ENCODE data around the gene FAM83D. TPM values are rescaled to one million over a fixed set of nuclear protein-coding genes. Genes with fewer than 3 reads are reported as not detected.

FAM83D gene, protein sequence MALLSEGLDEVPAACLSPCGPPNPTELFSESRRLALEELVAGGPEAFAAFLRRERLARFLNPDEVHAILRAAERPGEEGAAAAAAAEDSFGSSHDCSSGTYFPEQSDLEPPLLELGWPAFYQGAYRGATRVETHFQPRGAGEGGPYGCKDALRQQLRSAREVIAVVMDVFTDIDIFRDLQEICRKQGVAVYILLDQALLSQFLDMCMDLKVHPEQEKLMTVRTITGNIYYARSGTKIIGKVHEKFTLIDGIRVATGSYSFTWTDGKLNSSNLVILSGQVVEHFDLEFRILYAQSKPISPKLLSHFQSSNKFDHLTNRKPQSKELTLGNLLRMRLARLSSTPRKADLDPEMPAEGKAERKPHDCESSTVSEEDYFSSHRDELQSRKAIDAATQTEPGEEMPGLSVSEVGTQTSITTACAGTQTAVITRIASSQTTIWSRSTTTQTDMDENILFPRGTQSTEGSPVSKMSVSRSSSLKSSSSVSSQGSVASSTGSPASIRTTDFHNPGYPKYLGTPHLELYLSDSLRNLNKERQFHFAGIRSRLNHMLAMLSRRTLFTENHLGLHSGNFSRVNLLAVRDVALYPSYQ
- 3.7 and 76.1 TPM in 2 replicates for total RNA-seq

DNA sequence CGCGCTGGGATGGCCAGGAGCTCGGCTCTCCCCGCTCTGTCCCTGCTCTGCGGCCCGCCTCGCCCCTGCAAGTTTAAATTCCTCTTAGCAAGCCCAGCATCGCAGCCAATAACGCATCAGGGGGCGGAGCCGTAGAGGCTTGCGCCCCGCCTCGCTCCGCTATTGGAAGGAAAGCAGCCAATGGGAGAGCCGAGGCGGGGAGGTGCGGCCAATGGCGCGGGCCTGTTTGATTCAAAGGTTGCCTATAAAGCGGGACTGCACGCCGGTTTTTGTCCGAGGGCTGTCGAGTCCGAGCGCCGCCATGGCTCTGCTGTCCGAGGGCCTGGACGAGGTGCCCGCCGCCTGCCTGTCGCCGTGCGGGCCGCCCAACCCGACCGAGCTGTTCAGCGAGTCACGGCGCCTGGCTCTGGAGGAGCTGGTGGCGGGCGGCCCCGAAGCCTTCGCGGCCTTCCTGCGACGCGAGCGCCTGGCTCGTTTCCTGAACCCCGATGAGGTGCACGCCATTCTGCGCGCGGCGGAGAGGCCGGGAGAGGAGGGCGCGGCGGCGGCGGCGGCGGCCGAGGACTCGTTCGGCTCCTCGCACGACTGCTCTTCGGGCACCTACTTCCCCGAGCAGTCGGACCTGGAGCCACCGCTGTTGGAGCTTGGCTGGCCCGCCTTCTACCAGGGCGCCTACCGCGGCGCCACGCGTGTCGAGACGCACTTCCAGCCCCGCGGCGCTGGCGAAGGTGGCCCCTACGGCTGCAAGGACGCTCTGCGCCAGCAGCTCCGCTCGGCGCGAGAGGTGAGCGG is at the start of gene FAM83D:
TSS of gene FAM83D (plus strand) at position 276 of the 792 bp plus-strand sequence. CDS start at position 302, 26 bp downstream.

DNA sequence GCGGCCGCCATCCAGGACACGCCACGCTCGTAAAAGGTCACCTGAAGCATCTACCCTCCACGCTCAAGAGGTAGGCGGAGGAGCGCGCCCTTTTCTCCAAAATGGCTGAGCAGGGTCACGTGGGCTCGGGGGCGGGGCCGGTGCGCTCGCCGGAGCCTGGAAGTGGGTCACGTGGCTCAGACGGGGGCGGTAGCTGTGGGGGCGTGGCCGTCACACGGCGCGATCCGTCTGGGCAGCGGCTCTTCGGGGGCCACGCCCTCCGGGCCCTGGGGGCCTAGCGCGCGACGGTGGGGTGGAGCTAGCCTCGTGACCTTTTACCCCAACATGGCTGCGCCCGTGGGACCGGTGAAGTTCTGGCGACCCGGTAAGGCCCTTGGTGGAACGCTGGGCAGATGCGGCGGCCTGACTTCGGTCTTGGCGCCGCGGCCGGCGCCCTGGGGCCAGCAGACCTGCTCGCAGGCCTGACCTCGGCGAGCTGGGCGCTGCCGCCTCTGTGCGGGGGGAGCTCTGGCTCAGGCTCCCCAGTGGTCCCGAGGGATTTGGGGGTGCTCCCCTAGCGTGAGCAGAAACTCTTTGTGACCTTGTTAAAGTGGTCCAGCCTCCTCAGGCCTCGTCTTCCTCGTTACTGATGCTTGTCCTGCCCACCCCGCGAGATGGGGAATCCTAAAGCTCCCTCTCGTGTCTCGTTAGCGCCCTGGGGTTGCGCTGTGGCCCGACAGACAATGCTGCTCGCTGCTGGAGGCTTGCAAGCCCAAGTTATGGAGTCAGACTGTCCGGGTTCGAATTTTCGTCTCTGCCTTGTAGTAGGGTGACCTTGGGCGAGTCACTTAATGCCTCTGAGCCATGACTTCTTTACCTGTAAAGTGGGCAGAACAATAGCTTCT is 36.1 kb downstream of the FAM83D start, which contains the start of gene DHX35:
TSS of gene DHX35 (plus strand) at position 301 of the 884 bp plus-strand sequence. CDS start at position 325, 24 bp downstream.

Other genes starting within 250 kb of the FAM83D start
- gene SLC32A1, start 201.9 kb upstream of the FAM83D start, total RNA-seq = not detected in 2 replicates
- 5.6 and 7.5 TPM in 2 replicates for gene ACTR5, start 178.0 kb upstream of the FAM83D start, total RNA-seq
- gene PPP1R16B, start 120.7 kb upstream of the FAM83D start, total RNA-seq = under 0.01 TPM in 1 of 2 replicates, not detected in the other
- 5.9 and 7.9 TPM in 2 replicates for gene DHX35, start 35.9 kb downstream of the FAM83D start, total RNA-seq